Measurements from ENCODE around the gene CTNNA3. TPM values are rescaled to one million over a fixed set of nuclear protein-coding genes. Genes with fewer than 3 reads are reported as not detected.

CTNNA3 gene
- total RNA-seq, 1 experiment from 2014 or later = 0.06 TPM

DNA sequence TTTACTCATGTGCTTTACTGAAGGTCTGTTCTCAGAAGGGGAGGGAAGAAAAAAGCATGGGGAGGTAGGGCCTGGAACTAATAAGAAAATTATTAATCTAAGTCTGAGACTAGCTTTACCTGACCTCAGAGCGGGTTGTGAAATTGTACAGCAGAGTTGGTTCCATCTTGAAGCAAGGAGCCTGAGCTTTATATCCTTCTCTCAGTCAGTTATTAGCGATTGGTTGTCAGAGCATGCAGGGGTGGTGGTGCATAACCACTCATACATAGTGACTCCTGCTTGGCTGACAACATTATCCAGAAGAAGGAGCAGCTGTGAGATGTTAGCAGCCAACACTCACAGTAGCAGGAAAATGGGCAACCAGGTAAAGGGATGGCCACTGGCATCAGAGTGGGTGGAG lies 1746.5 kb downstream of the CTNNA3 start:
- DNase-seq (ENCODE audit: low read depth) = no peak

DNA sequence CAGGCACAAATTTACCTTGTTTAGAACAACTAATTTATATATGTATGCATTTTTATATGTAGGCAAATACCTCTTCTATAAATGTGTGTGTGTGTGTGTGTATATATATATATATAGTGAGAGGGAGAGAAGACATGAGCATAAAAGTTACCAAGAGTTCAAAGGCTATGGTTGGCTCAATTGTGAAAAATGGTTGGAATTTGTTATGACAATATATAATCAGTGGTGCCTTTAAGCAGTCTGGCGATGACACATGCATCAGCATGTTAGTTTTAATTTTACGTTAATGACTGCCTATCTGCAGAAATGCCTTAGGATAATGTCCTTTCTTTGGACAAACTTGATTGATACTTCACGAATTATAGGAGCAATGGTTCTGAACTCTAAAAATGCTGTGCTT lies 1750.9 kb downstream of the CTNNA3 start:
- no peak for DNase-seq (ENCODE audit: low read depth)

DNA sequence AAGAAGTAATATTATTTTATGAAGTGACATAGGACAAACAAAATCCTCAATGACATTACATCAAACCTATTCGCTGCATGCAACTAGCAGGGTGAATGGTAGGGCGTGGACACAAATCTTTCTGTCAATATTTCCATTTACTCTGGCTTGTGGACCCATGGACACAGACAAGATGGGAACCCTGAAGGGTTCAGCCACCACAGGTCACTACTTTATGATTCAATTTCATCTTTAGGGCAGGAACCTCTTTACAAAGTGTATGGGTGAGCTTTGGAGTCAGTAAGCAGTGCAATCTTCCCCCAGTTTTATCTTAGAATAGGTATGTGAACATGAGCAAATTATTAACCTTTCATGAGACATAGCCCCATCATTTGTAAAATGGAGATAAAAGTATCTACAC lies 1752.5 kb downstream of the CTNNA3 start:
- DNase-seq (ENCODE audit: low read depth) = no peak

DNA sequence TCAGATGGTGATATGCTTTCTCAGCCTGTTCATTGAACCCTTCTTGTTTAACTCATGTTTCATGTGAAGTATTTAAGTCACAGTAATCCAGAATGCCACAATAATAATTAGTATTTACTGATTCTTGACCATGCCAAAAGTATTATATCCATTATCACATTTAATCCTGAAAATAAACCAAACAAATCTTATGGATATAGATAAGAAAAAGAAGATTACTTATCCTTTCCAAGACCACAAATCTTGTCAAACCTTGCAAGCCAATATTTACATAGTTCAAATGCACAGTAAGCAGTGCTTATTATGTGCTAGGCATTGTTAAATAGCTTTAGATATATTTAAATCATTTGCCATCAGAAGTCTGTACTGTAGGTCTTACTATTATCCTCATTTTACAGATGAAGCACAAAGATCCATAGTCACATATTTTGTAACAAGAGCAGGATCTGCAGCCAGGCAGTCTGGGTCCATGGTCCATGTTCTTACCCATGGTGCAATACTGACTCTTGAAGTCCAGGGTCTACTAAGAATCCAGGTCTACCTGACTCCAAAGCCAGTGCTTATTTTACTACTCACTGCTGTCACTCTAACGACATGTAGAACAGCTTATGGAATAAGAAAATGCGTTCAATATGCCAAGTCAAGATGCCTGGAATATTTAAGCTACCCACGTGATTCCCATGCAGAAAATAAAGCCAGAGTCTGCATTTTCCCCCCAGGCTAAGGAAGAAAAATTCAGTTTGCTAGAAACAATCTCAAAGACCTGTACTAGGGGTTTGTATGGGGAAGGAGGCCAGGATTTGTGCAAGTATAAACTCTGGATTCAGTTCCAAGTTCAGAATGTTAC lies 1755.0 kb downstream of the CTNNA3 start:
- no peak for DNase-seq (ENCODE audit: low read depth)

DNA sequence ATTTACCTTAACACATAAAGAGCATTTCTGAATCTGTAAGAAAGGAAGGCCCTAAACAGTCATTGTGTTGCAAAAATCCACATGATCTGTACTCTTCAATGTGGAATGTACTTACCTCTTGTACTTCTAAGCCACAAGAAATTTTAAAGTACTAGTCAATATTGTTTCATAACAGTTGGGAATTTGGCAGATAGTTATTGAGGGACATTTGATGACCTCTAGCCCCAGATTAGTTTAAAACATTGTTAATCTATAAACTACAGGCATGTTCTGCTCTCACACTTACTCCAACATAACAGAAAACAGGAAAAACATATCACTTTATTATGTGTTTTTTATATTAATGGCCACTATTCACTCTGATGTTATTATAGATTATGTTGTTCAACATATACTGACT lies 1755.9 kb downstream of the CTNNA3 start:
- DNase-seq (ENCODE audit: low read depth) = no peak

- peak; percentile 5 for DNase-seq (ENCODE audit: low read depth)
Measured at GRCh38 chr10:65931291-65932070, 1764.5 kb downstream of the CTNNA3 start.

GRCh38 chr10:65911151-65911835 lies 1784.7 kb downstream of the CTNNA3 start:
- DNase-seq (ENCODE audit: low read depth) = no peak

DNA sequence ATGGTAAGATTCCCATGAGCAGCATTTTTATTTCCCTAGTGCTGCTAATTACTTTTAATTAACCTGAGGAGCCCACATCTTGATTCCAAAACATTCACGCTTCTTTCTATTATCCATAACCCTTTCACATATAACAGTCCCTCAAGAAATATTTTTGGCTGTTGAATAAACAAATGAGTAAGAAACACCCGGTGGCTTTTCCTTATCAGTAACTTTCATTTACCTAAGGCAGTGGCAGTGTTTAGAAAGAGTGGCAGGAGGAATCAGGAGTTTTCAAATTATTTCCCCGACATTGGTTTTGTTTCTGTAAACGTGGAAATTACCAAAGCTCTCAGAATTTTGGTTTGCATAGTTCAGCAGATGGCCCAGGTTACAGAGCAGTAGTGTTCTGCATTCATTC lies 1785.8 kb downstream of the CTNNA3 start:
- DNase-seq (ENCODE audit: low read depth) = no peak

- no peak for DNase-seq (ENCODE audit: low read depth)
Measured at GRCh38 chr10:65907199-65907712, 1788.7 kb downstream of the CTNNA3 start.

GRCh38 chr10:65903620-65904019 lies 1792.4 kb downstream of the CTNNA3 start:
- no peak for DNase-seq (ENCODE audit: low read depth)

DNA sequence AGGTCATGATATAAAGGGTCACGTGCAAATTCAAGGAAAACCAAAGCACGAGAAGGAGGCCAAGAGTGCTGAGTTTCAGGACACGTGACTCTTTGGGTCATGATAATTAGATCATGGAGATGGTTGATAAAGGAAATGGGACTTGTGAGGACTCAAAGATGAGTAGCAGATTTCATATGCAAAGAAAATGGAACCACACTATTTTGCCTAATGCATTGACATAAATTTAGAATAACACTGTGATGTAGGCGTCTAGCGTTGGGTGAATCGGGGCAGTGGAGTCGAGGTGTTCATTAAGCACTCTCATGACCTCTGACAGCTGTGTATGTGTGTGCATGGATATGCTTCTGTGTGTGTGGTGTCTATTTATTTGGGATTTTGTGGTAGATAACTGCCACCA lies 1795.7 kb downstream of the CTNNA3 start:
- no peak for DNase-seq (ENCODE audit: low read depth)

DNA sequence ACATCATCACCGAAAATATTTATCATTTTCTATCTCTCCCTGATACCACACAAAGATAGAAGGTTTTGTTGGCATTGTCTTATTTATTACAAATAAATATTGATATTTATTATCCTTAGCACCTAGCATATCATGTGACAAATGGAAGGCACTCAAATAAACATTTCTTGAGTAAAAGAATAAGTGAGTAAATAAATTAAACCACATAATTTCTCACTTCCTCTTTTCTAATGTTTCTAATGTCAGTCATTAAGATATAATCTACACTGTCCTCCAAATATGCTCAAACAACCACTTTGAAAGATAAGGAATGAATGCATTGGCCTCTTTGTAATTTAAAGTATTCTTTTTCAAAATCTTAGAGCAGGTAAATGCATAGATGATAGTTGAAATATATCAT lies 1797.9 kb downstream of the CTNNA3 start:
- DNase-seq (ENCODE audit: low read depth) = no peak

DNA sequence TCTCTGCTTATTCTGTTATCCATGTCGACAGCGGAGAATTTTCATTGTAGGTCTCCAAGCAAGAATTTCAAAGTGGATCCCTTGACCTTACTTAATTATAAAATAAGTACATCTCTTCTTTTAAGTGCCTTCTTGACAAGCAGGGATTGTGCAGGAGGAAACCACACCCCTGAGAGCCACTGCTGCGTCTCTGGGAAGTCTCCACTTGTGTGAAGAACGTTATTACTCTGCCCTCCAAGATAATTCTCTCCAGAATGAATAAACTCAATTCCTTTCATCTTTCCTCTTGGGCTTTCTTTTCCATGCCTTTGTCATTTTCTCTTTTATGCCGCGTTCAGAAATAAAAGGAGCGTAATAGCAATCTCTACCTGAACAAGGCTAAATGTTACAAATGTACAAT lies 1801.0 kb downstream of the CTNNA3 start:
- DNase-seq (ENCODE audit: low read depth) = no peak

GRCh38 chr10:65894379-65894778 lies 1801.6 kb downstream of the CTNNA3 start:
- no peak for DNase-seq (ENCODE audit: low read depth)

- DNase-seq (ENCODE audit: low read depth) = no peak
Measured at GRCh38 chr10:65893676-65894075, 1802.3 kb downstream of the CTNNA3 start.

DNA sequence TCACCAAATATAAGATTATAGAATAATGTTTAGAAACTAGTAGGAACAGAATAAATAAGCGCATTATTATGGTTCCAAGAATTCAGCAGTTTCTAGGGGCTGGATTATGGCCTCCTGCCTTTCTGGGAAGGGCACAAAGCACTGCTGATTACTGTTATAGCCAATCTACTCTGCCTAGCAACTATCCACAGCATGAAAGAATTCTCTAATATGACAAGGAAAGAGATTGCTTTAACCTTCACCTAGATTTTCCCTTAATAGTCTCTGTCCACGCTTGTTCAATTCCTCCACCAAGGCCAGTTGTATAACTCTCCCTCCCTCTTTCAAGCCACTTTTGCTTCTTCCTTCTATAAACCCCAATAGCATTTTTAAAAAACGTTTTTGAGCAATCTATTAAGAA lies 1803.7 kb downstream of the CTNNA3 start:
- no peak for DNase-seq (ENCODE audit: low read depth)

DNA sequence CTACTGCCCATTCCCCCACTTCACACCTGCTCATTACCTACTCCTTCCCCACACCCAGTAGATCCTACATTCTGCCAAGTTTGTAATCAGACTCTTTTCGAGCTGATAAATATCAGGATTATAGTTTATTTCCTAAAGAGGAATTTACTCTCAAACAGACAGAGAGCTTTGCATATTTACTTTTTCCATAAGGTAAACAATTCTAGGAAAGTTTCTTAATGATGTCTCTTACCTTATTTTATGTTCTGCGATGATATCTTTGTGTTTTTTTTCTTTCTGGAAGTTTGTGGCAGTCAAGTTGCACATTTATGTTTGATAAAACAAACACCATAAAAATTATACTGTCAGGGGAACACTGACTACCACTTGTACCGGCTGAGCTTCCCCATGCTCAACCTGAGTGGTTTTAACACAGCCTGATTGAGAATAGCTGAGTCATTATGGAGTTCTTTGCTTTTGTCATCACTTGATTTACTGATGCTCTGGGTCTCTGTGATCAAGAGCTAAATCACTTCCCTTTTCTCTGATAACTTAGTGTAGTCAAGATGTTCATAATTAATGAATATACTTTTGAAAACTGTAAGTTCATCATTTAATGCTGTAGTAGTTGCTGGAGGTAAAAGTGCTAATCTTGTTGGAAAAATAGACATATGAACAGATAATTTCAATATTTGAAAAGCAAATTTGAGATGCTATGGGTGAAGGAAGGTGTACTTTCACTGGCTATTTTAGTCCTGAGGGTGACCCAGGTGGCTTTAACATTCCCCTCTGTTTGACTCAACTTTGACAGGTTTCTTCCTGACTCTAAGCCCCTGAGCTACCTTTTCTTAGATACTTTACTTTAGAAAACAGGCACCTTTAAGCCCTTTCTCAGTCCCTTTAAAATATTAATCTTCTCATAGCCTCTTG lies 1804.7 kb downstream of the CTNNA3 start:
- DNase-seq (ENCODE audit: low read depth) = no peak

DNA sequence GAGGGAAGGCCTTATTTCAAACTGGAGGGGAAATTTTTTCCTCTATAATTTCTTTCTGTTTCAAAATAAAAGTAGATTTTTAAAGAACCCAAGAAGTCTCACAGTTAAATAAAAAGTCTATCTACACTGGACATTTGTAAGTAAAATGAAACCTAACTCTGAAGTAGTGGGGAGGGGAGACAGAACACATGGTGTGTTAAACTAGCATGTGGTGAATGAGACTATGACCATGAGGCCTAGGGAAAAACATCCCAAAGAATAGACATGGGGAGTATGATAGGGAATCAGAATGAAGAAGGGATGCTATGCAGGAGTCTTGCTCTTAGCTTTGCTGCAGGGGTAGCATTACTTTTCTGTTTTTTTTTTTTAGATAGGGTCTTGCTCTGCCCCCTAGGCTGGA lies 1831.5 kb downstream of the CTNNA3 start:
- no peak for DNase-seq (ENCODE audit: low read depth)

DNA sequence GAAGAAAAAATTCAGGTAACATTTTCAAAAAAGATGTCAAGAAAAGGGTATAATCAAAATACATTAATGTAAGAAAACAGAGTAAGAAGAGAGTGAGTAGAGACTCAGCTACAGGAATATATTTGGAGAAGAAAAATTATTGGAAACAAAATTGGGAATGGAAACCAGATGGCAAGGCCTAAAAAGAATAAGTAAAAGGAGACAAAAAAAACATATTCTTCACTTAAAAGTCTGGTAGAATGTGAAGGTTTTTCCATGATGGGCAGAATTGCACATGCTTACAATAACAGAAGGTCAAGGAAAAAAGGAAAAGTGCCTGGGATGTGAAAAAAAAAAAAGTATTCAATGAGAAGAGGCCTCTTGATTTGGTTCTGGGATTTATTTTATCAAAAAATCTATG lies 1832.0 kb downstream of the CTNNA3 start:
- DNase-seq (ENCODE audit: low read depth) = no peak
